ENCODE results near the gene WNT9A. TPM values are rescaled to one million over a fixed set of nuclear protein-coding genes. Genes with fewer than 3 reads are reported as not detected.
A peak's percentile ranks its signal among the peaks of the same experiment; 100 is the strongest.

Gene WNT9A
- total RNA-seq, 1 experiment from 2014 or later = not detected

GRCh38 chr1:227898502-227899140, 49.1 kb downstream of the WNT9A start:
- DNase-seq (ENCODE audit: low spot score) = no peak

GRCh38 chr1:227897704-227898438, 49.9 kb downstream of the WNT9A start:
- no peak for DNase-seq (ENCODE audit: low spot score)

GRCh38 chr1:227896710-227897655, 50.7 kb downstream of the WNT9A start:
- no peak for DNase-seq (ENCODE audit: low spot score)

- no peak for DNase-seq (ENCODE audit: low spot score)
These were observed 51.7 kb downstream of the WNT9A start for GRCh38 chr1:227895828-227896685.

- no peak for DNase-seq (ENCODE audit: low spot score)
These were observed 52.8 kb downstream of the WNT9A start for GRCh38 chr1:227894831-227895451.

GRCh38 chr1:227893949-227894721, 53.6 kb downstream of the WNT9A start:
- no peak for DNase-seq (ENCODE audit: low spot score)

GRCh38 chr1:227893300-227893948, 54.3 kb downstream of the WNT9A start:
- no peak for DNase-seq (ENCODE audit: low spot score)

GRCh38 chr1:227892489-227893299, 55.0 kb downstream of the WNT9A start:
- peak; percentile 43 for DNase-seq (ENCODE audit: low spot score)

GRCh38 chr1:227891955-227892488, 55.7 kb downstream of the WNT9A start:
- no peak for DNase-seq (ENCODE audit: low spot score)

GRCh38 chr1:227891223-227891954, 56.3 kb downstream of the WNT9A start:
- DNase-seq (ENCODE audit: low spot score) = peak; percentile 65

- DNase-seq (ENCODE audit: low spot score) = no peak
These were observed 57.1 kb downstream of the WNT9A start for GRCh38 chr1:227890451-227891222.

- DNase-seq (ENCODE audit: low spot score) = no peak
These were observed 57.8 kb downstream of the WNT9A start for GRCh38 chr1:227889863-227890405.

GRCh38 chr1:227889047-227889862, 58.5 kb downstream of the WNT9A start:
- DNase-seq (ENCODE audit: low spot score) = no peak

- DNase-seq (ENCODE audit: low spot score) = no peak
These were observed 59.2 kb downstream of the WNT9A start for GRCh38 chr1:227888404-227889046.
